GM20000 (cell line): Measurements from ENCODE around the gene PPP1R14C.

Experiments
- DNase-seq: peaks from one replicate; pipeline ENCODE4 v3.0.0; 2012; ENCODE audit warnings: low spot score
- TF ChIP-seq, protein P1 (sequence below): IDR thresholded peaks from 2 replicates; pipeline ENCODE4 v1.5.1; 2012; ENCODE audit warnings: mild to moderate bottlenecking, control low read depth; ENCODE audit errors: extremely low read depth, missing control alignments

The PPP1R14C gene

DNA sequence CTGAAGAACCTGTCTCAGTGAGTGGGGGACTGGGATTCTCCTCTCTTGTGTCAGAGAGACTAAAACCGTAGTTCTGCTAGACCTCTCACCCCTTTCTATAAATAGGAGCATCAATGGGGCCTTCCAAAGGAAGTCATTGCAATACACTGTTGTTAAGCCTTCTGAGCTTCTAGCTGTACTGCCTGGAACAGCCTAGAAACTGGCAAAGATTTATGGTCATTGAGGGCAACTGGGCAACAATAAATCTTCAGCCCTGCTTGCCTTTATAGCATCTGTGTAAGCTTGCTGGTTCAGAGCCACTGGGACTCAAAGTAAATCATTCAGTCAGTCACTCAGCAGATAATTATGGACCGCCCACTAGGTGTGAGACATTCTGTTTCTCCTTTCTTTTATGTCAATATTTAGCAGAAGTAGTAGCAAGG lies 53.2 kb downstream of the PPP1R14C start:
- TF ChIP-seq, protein P1, sequence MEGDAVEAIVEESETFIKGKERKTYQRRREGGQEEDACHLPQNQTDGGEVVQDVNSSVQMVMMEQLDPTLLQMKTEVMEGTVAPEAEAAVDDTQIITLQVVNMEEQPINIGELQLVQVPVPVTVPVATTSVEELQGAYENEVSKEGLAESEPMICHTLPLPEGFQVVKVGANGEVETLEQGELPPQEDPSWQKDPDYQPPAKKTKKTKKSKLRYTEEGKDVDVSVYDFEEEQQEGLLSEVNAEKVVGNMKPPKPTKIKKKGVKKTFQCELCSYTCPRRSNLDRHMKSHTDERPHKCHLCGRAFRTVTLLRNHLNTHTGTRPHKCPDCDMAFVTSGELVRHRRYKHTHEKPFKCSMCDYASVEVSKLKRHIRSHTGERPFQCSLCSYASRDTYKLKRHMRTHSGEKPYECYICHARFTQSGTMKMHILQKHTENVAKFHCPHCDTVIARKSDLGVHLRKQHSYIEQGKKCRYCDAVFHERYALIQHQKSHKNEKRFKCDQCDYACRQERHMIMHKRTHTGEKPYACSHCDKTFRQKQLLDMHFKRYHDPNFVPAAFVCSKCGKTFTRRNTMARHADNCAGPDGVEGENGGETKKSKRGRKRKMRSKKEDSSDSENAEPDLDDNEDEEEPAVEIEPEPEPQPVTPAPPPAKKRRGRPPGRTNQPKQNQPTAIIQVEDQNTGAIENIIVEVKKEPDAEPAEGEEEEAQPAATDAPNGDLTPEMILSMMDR = no peak
- no peak for DNase-seq

DNA sequence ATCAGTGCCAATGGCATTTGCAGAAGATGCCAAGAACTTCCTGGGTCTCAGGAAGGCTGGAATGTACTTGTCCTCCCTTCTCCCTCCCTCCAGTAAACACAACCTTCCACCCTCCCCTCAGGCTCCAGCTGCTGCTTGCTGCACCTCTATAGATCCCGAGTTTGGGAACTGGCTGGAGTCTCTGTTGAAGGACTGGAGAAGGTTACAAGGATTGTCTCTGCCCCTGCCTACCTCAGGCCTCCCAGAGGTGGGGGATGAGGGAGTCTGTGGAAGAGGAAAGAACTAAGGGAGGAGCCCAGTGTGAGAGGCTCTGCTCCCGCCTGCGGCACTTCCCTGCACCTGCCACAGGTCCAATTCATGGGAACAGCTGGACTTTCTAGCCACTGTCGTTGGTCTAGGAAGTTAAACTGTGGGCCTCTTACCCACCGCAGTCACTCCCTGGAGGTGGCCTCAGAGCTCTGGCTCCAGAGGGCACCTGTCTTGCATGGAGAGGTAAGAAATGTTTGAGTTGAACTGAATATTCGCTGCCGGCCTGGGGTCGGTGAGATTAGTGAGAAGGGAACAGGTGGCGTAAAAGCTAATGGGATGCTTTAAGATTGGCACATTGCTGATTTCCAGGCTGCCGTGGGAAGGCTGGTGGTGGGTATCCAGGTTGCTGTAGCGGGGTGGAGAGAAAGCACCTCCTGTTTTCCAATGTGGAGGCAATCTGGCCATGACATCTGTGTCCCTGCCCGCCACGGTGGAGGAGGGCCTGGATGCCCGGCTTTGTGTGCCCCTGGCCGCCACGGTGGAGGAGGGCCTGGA lies 54.3 kb downstream of the PPP1R14C start:
- TF ChIP-seq, protein P1 = no peak
- no peak for DNase-seq

DNA sequence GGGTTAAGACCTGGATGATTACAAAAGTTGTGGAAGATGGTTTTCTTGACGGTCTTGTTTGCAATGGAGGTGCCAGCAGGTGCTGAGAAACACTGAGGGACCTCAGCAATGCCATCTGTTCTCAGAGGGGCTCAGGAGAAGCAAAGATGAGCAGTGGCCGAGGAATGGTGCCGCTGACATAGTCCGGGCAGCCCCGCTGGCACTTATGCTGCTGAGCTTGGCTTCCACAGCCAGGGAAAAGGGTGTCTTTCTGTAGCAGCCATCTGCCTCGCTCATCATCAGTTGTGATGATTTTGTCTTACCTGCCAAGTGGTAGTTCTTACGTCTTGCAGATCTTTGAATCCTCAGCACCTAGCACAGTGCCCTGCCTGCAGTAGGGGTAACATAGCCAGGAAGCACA lies 55.7 kb downstream of the PPP1R14C start:
- DNase-seq = no peak
- TF ChIP-seq, protein P1 = no peak

DNA sequence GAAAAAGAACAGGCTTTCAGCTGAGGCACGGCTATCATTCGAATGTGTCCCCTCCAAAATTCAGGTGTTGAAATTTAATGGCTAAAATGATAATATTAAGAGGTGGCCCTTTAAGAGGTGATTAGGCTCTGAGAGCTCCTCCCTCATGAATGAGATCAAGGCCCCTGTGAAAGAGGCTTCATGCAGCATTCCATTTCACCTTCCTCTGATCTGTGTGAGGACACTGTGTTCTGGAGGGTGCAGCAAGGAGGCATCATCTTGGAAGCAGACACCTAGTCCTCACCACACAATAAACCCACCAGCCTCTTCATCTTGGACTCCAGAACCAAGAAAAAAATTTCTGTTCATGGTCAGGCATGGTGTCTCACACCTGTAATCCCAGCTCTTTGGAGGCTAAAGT lies 56.4 kb downstream of the PPP1R14C start:
- TF ChIP-seq, protein P1 = no peak
- no peak for DNase-seq

DNA sequence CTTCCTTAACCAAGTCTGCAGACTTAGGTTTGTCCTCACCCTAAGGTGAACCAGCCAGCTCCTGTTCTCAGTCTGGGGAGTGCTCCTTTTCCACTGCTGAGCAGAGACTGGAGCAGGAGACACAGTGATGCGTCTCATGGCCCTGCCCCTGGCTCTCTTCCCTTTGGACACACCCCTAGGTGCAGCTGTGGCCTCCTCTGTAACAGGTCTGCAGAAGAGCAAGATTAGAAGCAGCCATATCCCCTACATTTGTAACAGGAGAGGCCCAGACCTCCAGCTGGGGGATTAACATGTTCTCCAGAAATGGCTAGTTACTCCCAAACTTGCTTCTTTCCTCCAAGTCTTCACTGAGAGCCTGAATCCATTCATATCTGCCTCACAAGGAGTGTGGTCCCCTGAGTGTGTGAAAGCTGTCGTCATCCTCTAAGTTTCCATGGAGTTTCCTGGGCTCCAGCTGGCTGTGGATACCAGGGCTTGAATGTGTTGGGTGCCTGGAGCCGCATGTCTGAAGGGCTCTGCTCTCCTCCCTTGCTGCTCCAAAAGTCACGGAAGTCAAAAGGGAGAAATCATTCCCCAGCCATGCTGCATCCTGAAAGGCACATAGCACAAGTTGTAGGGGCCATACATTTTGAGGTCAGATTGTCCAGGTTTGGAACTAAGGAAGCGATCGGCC lies 57.7 kb downstream of the PPP1R14C start:
- no peak for DNase-seq
- TF ChIP-seq, protein P1 = no peak

DNA sequence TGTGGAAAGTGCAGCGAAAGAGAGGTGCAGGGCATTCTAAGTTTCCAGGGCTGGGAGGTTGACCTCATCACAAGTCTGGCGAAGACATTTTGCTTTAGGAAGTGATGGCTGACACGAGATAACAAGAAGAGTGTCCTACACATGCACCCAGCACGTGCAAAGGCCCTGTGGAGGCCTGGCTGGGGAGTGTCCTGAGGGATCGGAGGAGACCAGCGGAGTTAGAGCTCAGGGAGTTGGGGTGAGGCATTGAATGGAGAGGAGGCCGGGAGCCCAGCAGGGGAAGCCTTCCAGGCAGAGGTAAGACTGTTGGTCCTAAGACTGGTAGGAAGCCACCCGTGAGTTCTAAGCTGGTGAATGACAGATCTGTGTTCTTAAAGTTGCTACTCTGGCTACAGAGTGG lies 58.4 kb downstream of the PPP1R14C start:
- DNase-seq = no peak
- TF ChIP-seq, protein P1 = no peak

DNA sequence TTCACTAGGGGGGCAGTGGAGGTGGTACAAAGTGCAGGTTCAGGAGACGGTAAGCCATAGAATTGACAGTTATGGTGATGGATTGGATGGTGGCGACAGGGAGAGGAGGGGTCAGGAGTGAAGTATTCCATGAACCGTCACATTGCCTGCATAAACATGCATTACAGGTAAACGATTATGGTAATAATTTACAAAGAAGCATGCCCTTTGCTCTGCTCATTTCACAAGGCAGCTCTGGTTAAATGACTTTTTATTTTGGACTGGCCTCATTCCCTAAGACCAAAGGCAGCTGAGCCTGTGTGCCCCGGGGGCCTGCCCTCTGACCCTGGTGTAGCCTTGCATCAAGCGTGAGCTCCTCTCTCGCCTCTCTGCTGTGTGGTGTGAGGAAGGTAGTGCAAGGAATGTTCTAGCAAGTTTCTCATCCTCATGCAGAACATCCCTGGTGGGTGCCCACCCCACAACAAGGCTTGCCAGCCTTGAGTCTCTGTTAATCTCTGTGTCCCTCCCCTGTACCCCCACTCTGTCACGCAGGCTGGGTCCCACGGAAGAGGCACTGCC lies 59.0 kb downstream of the PPP1R14C start:
- TF ChIP-seq, protein P1 = no peak
- DNase-seq = no peak
